Sigmoid colon (tissue), 4 donors: Measurements from ENCODE around the gene RABGAP1L.

Experiments used
- CTCF ChIP-seq, 4 experiments: fragments of 450-650 bp in 3 of 4; fragments of 200-600 bp in 1 of 4; IDR thresholded peaks; one replicate each; pipeline ENCODE4 v1.5.1; 2016 to 2019; ENCODE audit warnings: antibody characterized with exemption in 4 of 4, mild to moderate bottlenecking in 3 of 4, moderate library complexity in 2 of 4
- EP300 ChIP-seq, 4 donors: sonication (generic); formaldehyde crosslinking; IDR thresholded peaks; one replicate each; pipeline ENCODE4 v1.6.1; 2017; ENCODE audit warnings: antibody characterized with exemption in 4 of 4
- POLR2A ChIP-seq, 2 donors: fragments of 450-650 bp; IDR thresholded peaks; one replicate each; pipeline ENCODE4 v1.6.1; 2016; ENCODE audit warnings: antibody characterized with exemption in 2 of 2, mild to moderate bottlenecking in 2 of 2, moderate library complexity in 2 of 2

GRCh38 chr1:174572771-174573170, 413.5 kb downstream of the RABGAP1L start:
- TF ChIP-seq CTCF (IDR thresholded peaks at IDR 0.05) (no peak), EP300 (IDR thresholded peaks at IDR 0.05) (no peak), POLR2A (IDR thresholded peaks at IDR 0.05) (no peak)
